Activated naive CD4-positive, alpha-beta T cell treated with anti-CD3 and anti-CD28 coated beads, Interleukin-2, amount 10 ng/mL, durations not matched to agents 7 days and 5 days (primary cell): ENCODE measurements around the gene HOXB13.

Source experiments
- CTCF ChIA-PET: fragments of 350-600 bp; sonication (Branson Sonifier 250); formaldehyde crosslinking; loops from one replicate; lab custom pipeline; 2021; ENCODE audit warnings: antibody characterized with exemption; lab: Charles Lee
- DNase-seq: peaks from one replicate; pipeline ENCODE4 v3.0.0-alpha.2; 2020
- H3K27ac Mint-ChIP-seq: one replicate; pipeline ENCODE4 v1.8.0; 2021; ENCODE audit warnings: mild to moderate bottlenecking, moderate library complexity, mixed read lengths
- H3K27me3 Mint-ChIP-seq: one replicate; pipeline ENCODE4 v1.8.0; 2021; ENCODE audit warnings: mild to moderate bottlenecking, mixed read lengths
- H3K36me3 Mint-ChIP-seq: one replicate; pipeline ENCODE4 v1.8.0; 2021; ENCODE audit warnings: mixed read lengths
- H3K4me1 Mint-ChIP-seq: one replicate; pipeline ENCODE4 v1.8.0; 2021; ENCODE audit warnings: mixed read lengths
- H3K4me3 Mint-ChIP-seq: one replicate; pipeline ENCODE4 v1.8.0; 2021; ENCODE audit warnings: mild to moderate bottlenecking, moderate library complexity, mixed read lengths
- H3K9me3 Mint-ChIP-seq: one replicate; pipeline ENCODE4 v1.8.0; 2021; ENCODE audit warnings: mixed read lengths

HOXB13 gene

DNA sequence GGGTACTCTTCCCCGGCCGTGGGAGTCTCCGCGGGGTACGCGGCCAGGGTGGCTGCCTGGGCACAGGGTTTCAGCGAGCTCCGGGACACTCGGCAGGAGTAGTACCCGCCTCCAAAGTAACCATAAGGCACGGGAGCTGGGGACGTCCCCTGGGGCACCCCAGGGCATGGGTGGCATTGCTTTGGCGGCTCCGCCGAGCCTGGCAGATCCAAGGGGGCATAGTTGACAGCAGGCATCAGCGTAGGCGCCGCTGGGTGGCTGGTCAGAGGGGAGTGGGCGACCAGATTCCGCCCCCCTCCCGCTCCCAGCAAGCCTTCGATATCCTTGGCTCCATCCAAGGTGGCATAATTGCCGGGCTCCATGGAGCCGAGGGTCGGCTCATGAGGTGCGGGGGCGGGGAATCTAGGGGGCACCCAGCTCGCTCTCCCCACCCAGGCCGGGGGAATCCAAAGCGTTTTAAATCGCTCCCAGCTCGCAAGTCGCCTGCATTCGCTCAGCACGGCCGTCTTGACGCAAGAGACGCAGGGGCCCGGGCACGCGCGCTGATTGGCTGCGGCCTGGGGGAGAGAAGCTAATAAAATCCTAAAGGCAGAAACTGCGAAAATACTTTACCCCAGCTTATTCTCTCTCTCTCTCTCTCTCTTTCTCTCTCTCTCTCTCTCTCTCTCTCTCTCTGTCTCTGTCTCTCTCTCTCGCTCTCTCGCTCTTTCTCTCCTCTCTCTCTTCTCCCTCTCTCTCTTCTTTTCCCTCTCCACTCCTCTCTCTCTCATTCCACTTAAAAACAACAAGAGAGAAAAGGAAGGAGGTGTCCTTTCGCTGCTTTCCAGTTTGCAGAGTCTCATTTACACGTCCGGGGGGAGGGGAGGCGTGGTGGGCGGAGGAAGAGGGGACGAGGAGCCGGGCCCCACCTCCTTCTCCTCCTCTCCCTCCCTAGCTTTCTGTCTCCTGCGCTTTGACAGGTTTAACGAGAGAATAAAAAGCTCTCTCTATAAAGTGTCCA is at the start of gene HOXB13:
TSS of gene HOXB13 (minus strand) at position 519 of the 1,000 bp plus-strand sequence. CDS start at position 362, 157 bp downstream.
- peak within 1 kb of the TSS; percentile 19 for H3K4me3 Mint-ChIP-seq
- H3K4me1 Mint-ChIP-seq = peaks cover 34% of the 10 kb centered on the region
- H3K27me3 Mint-ChIP-seq = peaks cover 99% of the 10 kb centered on the region
- H3K27ac Mint-ChIP-seq = no peak within 1 kb of the TSS
- CTCF ChIA-PET = interaction anchor here (1.1 kb wide), 1 partner anchor 63 kb away, joined by 3 read pairs; no protein-coding TSS in a partner anchor
- H3K36me3 Mint-ChIP-seq = no peaks in the 10 kb centered on the region
- peak; percentile 40 for DNase-seq
- no peaks in the 10 kb centered on the region for H3K9me3 Mint-ChIP-seq

- Mint-ChIP-seq H3K27me3 (peaks cover 48% of the 10 kb centered on the region), H3K27ac (no peak overlapping the region), H3K4me1 (no peaks in the 10 kb centered on the region), H3K36me3 (no peaks in the 10 kb centered on the region), H3K4me3 (no peak overlapping the region), H3K9me3 (no peaks in the 10 kb centered on the region)
- no peak for DNase-seq
- CTCF ChIA-PET = no interaction called here
Measured at GRCh38 chr17:48776602-48777001, 48.1 kb upstream of the HOXB13 start.

GRCh38 chr17:48773245-48773644 is 44.7 kb upstream of the HOXB13 start:
- no peak for DNase-seq
- Mint-ChIP-seq H3K27ac (no peak overlapping the region), H3K4me1 (no peaks in the 10 kb centered on the region), H3K9me3 (no peaks in the 10 kb centered on the region), H3K4me3 (no peak overlapping the region), H3K27me3 (peaks cover 57% of the 10 kb centered on the region), H3K36me3 (no peaks in the 10 kb centered on the region)
- CTCF ChIA-PET = no interaction called here

DNA sequence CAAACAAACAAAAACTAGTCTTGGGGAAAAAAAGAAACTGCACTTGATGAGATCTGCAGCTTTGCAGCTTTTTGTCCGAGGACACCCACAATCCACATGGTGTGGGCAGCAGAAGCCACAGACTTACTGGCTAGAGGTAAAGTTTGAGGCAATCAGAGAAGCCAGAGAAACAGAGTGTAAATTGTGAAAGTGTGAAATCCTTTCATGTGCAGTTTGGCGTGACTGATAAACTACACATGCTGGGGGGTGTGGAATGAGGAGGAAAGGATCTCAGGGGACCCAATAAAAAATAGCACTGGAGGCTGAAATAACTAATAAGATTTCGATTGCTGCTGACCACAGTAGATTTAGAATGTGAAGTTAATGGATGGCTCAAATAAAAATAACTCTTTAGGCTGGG is 42.4 kb upstream of the HOXB13 start:
- H3K36me3 Mint-ChIP-seq = no peaks in the 10 kb centered on the region
- no peak overlapping the region for H3K4me3 Mint-ChIP-seq
- no peak for DNase-seq
- no peak overlapping the region for H3K27ac Mint-ChIP-seq
- peaks cover 57% of the 10 kb centered on the region for H3K27me3 Mint-ChIP-seq
- CTCF ChIA-PET = interaction anchor here (1.0 kb wide), 1 partner anchor 20 kb away, joined by 3 read pairs; no protein-coding TSS in a partner anchor
- H3K9me3 Mint-ChIP-seq = no peaks in the 10 kb centered on the region
- H3K4me1 Mint-ChIP-seq = no peaks in the 10 kb centered on the region

DNA sequence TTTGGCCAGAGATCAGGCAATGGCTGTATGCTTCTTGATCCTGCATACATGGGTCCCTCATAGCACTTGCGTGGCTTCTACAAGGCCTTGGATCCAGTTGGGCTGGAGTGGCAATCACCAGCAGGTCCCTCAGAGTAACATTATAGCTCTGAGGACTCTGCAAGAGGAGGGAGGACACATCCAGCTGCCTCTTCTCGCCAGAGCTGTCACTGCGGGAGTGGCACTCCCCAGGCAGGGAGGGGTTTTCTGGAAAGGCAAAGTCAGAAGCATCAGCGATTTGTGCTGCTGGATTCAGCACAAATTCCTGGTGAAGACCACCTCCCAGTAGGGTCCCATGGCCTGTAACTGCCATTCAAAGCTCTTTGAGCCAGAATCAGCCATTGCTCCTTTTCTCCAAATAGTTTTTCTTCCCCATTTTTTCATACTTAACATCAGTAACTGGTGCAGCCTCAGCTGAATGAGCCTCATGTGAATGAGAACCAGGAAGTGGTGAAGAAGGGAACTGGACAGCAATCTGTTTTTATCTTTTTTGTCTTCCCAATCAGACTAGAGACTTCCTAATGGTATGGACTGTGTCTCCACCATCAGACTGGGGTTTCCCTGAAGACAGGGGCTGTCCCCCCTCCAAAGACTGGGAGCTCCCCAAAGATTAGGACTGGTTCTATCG is 40.6 kb upstream of the HOXB13 start:
- Mint-ChIP-seq H3K36me3 (no peaks in the 10 kb centered on the region), H3K4me1 (no peaks in the 10 kb centered on the region), H3K4me3 (no peak overlapping the region), H3K27ac (no peak overlapping the region), H3K27me3 (peaks cover 61% of the 10 kb centered on the region), H3K9me3 (no peaks in the 10 kb centered on the region)
- DNase-seq = no peak
- CTCF ChIA-PET = interaction anchor here (1.6 to 3.2 kb wide), 2 partner anchors 91 to 110 kb away, joined by 5 to 9 read pairs; no protein-coding TSS in a partner anchor

- Mint-ChIP-seq H3K4me3 (no peak overlapping the region), H3K27ac (no peak overlapping the region), H3K27me3 (peaks cover 66% of the 10 kb centered on the region), H3K36me3 (no peaks in the 10 kb centered on the region), H3K4me1 (no peaks in the 10 kb centered on the region), H3K9me3 (no peaks in the 10 kb centered on the region)
- CTCF ChIA-PET = interaction anchor here (0.7 to 3.2 kb wide), 4 partner anchors 23 to 266 kb away, joined by 3 to 9 read pairs (median 4); no protein-coding TSS in a partner anchor
- no peak for DNase-seq
Measured at GRCh38 chr17:48767263-48767774, 38.8 kb upstream of the HOXB13 start.

DNA sequence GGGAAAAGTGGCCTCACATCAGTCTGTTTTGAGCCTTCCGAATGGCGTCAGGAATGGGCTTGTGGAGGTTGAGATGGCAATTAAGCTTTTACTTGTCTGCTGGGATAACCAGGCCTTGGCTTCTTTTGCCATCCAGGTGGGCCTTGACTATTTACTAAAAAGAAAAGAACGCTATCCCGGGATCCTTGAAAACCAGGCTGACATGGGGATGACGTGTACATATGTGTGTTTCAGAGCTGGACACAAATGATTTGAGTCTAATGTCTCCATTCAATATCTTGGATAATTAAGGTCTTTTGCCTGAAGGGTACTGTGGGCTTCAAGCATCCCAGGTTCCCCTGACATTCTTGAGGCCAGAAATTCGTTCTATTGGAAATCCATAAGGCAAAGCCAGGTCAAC is 32.6 kb upstream of the HOXB13 start:
- Mint-ChIP-seq H3K4me3 (no peak overlapping the region), H3K27me3 (peaks cover 92% of the 10 kb centered on the region), H3K4me1 (no peaks in the 10 kb centered on the region), H3K27ac (no peak overlapping the region), H3K9me3 (no peaks in the 10 kb centered on the region), H3K36me3 (no peaks in the 10 kb centered on the region)
- no peak for DNase-seq
- CTCF ChIA-PET = no interaction called here

DNA sequence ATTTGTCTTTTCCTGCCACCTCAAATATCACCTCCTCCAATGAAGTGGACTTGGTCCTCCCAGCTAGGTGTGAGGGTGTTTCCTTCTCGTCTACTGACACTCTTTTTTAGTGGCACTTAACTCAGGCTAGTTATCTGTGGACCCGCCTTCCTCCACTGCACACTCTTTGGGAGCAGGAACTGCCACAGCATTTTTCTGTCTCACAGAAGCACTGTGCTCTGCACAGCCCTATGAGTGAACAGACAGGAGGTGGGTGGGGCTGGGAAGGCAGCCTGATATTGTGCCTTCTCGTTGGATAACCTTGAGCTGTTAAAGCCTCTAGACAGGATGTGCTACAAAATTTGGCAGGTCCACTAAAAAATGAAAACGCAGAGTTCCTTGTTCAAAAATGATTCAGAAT is 31.9 kb upstream of the HOXB13 start:
- H3K4me1 Mint-ChIP-seq = no peaks in the 10 kb centered on the region
- CTCF ChIA-PET = interaction anchor here (0.7 to 1.2 kb wide), 2 partner anchors 34 to 82 kb away, joined by 3 read pairs; no protein-coding TSS in a partner anchor
- no peak overlapping the region for H3K27ac Mint-ChIP-seq
- H3K4me3 Mint-ChIP-seq = no peak overlapping the region
- H3K36me3 Mint-ChIP-seq = no peaks in the 10 kb centered on the region
- DNase-seq = no peak
- peaks cover 93% of the 10 kb centered on the region for H3K27me3 Mint-ChIP-seq
- H3K9me3 Mint-ChIP-seq = no peaks in the 10 kb centered on the region

- no peaks in the 10 kb centered on the region for H3K9me3 Mint-ChIP-seq
- CTCF ChIA-PET = no interaction called here
- no peaks in the 10 kb centered on the region for H3K4me1 Mint-ChIP-seq
- H3K27me3 Mint-ChIP-seq = peaks cover 95% of the 10 kb centered on the region
- H3K4me3 Mint-ChIP-seq = no peak overlapping the region
- no peak for DNase-seq
- H3K36me3 Mint-ChIP-seq = no peaks in the 10 kb centered on the region
- no peak overlapping the region for H3K27ac Mint-ChIP-seq
Measured at GRCh38 chr17:48759288-48759687, 30.7 kb upstream of the HOXB13 start.

DNA sequence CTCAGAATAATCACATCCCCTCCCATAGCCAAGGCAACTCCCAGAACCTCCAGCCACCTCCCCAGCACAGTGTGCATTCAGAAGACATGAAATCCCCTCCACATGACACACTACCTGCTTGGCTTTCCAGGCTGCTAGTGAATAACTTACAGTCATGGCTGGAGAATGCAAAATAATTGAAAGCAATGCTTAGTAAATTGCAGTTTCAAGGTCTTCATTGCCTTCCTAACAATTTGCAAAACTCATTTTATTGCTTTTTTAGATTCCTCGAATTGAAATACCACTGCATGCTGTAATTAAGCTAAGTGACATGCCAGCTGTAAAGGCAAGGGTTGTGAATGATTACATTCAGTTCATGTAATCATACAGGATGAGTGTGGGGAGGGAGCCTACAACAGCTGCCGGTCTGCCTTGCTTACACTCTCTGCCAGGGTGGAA is 29.0 kb upstream of the HOXB13 start:
- Mint-ChIP-seq H3K9me3 (no peaks in the 10 kb centered on the region), H3K4me1 (no peaks in the 10 kb centered on the region), H3K36me3 (no peaks in the 10 kb centered on the region), H3K4me3 (no peak overlapping the region), H3K27me3 (peaks cover 99% of the 10 kb centered on the region), H3K27ac (no peak overlapping the region)
- CTCF ChIA-PET = no interaction called here
- DNase-seq = no peak

DNA sequence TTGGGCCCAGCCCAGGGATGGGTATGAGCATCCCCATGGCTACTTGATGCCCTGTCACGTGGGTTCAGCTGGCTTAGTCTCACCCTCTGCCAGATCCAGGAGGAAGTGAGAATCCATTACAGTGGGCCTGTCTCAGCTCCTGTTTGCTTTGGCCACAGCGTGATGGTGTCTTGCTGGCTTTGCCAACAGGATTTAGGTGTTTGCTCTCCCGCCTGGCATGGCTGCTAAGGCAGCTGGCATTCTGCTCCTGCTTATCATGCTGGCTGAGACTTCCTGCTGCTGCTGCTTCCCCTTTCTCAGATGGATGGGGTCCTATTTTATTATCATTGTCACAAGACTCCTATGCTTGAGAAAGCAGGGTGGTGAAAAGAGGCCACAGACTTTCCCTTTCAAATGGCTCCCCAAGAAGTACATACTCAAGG is 28.3 kb upstream of the HOXB13 start:
- Mint-ChIP-seq H3K4me3 (no peak overlapping the region), H3K27ac (no peak overlapping the region), H3K36me3 (no peaks in the 10 kb centered on the region), H3K9me3 (no peaks in the 10 kb centered on the region), H3K27me3 (peaks cover 99% of the 10 kb centered on the region), H3K4me1 (no peaks in the 10 kb centered on the region)
- CTCF ChIA-PET = interaction anchor here (1.2 kb wide), 1 partner anchor 33 kb away, joined by 5 read pairs; no protein-coding TSS in a partner anchor
- no peak for DNase-seq

DNA sequence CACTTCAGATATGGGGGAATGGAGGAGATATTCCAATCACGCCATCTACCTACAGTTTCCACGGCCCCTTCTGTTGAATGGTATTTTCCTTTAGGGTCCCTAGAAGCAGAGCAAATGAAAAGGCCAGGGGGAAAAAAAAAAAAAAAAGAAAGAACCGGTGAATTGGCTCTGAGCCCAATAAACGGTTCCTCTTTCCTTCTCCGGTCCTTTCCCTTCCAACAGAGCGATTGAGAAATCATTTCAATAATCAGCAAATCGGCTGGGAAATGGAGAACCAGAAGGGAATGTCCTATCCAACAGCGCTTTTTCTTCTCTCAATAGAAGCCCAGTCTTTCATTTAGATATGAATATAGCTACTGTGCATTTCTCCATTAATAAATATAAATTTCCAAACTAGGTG is 26.8 kb upstream of the HOXB13 start:
- Mint-ChIP-seq H3K27me3 (peaks cover 99% of the 10 kb centered on the region), H3K27ac (peak overlapping the region; percentile 24), H3K4me1 (no peaks in the 10 kb centered on the region), H3K4me3 (no peak overlapping the region), H3K9me3 (no peaks in the 10 kb centered on the region), H3K36me3 (no peaks in the 10 kb centered on the region)
- no peak for DNase-seq
- CTCF ChIA-PET = no interaction called here

DNA sequence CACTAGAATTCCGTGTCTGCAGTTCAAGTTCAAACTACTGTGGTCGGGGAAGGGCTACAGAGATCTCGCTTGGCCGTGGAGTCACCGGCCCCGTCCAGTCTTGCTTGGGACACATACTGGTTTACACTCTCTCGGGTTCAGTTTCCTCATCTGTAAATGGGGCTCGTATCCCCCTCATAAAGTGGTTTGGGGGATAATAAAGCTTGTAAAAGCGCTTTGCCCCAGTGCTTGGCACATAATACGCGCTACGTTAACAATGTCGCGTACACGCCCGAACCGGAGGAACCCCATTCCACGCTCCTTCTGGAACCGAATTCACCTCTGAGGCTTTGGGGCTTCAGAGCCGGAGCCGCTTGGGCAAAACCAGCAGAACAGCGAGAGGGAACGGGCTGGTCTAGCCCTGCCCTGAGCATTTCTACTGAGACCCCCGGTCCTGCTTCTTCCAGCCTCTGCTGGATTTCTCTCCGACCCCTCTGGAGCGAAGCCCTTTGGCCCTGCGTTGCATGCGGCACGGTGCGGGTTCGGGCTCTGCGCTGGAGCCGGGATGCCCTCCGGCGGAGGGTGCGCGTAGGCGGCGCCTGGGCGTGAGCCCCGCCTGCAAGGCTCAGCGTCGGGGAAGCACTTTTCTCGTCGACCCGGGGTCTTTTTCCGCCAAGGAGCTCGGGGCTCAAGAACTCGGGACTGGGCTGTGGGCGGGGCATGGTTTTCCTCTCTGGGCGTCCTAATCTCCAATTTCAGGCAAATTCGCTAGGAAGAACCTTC is 26.1 kb upstream of the HOXB13 start:
- Mint-ChIP-seq H3K27me3 (peaks cover 99% of the 10 kb centered on the region), H3K9me3 (no peaks in the 10 kb centered on the region), H3K4me1 (no peaks in the 10 kb centered on the region), H3K27ac (peak overlapping the region; percentile 24), H3K36me3 (no peaks in the 10 kb centered on the region), H3K4me3 (no peak overlapping the region)
- CTCF ChIA-PET = no interaction called here
- DNase-seq = no peak
